HepG2 (cell line): ENCODE data around the gene TRA2B. TPM values are rescaled to one million over a fixed set of nuclear protein-coding genes. Genes with fewer than 3 reads are reported as not detected.

Experiments
- CENPT ChIP-seq: sonication (generic); formaldehyde crosslinking; IDR thresholded peaks from 2 replicates; pipeline ENCODE4 v1.8.0; 2022; ENCODE audit warnings: low read depth, mild to moderate bottlenecking, moderate library complexity, missing genetic modification reagents
- CREM ChIP-seq, 2 experiments: sonication (generic) in 1 of 2; formaldehyde crosslinking in 1 of 2; IDR thresholded peaks; 2 replicates each; pipeline versions ENCODE4 v1.4.0 to v1.6.1; 2016 to 2020; ENCODE audit warnings: antibody characterized with exemption in 1 of 2, mild to moderate bottlenecking in 1 of 2, missing genetic modification reagents in 1 of 2
- FOXC1 ChIP-seq: sonication (generic); formaldehyde crosslinking; IDR thresholded peaks from 2 replicates; pipeline ENCODE4 v1.8.0; 2022; ENCODE audit warnings: mild to moderate bottlenecking, missing genetic modification reagents, borderline replicate concordance
- GTF3A ChIP-seq: sonication (generic); formaldehyde crosslinking; conservative IDR thresholded peaks from 2 replicates; pipeline ENCODE4 v1.4.0; 2020; ENCODE audit warnings: mild to moderate bottlenecking, missing genetic modification reagents
- HHEX ChIP-seq: IDR thresholded peaks from 2 replicates; pipeline ENCODE4 v1.6.1; 2016; ENCODE audit warnings: control low read depth
- HNRNPLL ChIP-seq: fragments of 200-400 bp; formaldehyde crosslinking; IDR thresholded peaks from 2 replicates; pipeline ENCODE4 v1.6.1; 2017; ENCODE audit warnings: mild to moderate bottlenecking, low read depth, low read length; ENCODE audit not compliant: poor library complexity, severe bottlenecking
- NFE2 ChIP-seq: sonication (generic); formaldehyde crosslinking; IDR thresholded peaks from 2 replicates; pipeline ENCODE4 v1.4.0; 2020; ENCODE audit warnings: missing genetic modification reagents
- SRSF1 ChIP-seq: fragments of 200-400 bp; formaldehyde crosslinking; optimal IDR thresholded peaks from 2 replicates; pipeline ENCODE3; 2017; ENCODE audit warnings: mild to moderate bottlenecking, low read depth, low read length, moderate library complexity
- TAF15 ChIP-seq: fragments of 200-400 bp; formaldehyde crosslinking; IDR thresholded peaks from one replicate; pipeline ENCODE4 v1.6.1; 2018; ENCODE audit warnings: mild to moderate bottlenecking, low read depth, low read length; ENCODE audit not compliant: poor library complexity, severe bottlenecking
- TOPORS ChIP-seq: sonication (generic); formaldehyde crosslinking; IDR thresholded peaks from 2 replicates; pipeline ENCODE4 v1.8.0; 2023; ENCODE audit warnings: mild to moderate bottlenecking, missing genetic modification reagents
- ZMAT3 ChIP-seq: sonication (generic); formaldehyde crosslinking; conservative IDR thresholded peaks from 2 replicates; pipeline ENCODE4 v1.7.0; 2021; ENCODE audit warnings: missing genetic modification reagents
- ZNF224 ChIP-seq: sonication (generic); formaldehyde crosslinking; IDR thresholded peaks from 2 replicates; pipeline ENCODE4 v1.5.0; 2020; ENCODE audit warnings: mild to moderate bottlenecking, missing genetic modification reagents
- ZNF678 ChIP-seq: sonication (generic); formaldehyde crosslinking; IDR thresholded peaks from 2 replicates; pipeline ENCODE4 v1.4.0; 2020; ENCODE audit warnings: mild to moderate bottlenecking, missing genetic modification reagents
- ZNF775 ChIP-seq: sonication (generic); formaldehyde crosslinking; IDR thresholded peaks from 2 replicates; pipeline ENCODE4 v1.4.0; 2020; ENCODE audit warnings: missing genetic modification reagents, mild to moderate bottlenecking, moderate library complexity, borderline replicate concordance
- polyA plus RNA-seq, 8 experiments: library from polyadenylated mRNA; depleted of rRNA in 3 of 8; stranded (reverse) in 7 of 8; unstranded in 1 of 8; fragments of >200 nt; fragmentation: Illumina TruSeq in 4 of 8; extraction: Trizol in 4 of 8; gene quantifications; 2 replicates each; pipeline versions ENCODE4 v1.2.1 to v1.2.3, GENCODE V29; 2011 to 2016; ENCODE audit warnings: low read depth in 4 of 8, missing spikeins in 1 of 8, mixed read lengths in 1 of 8; ENCODE audit not compliant: insufficient read depth in 1 of 8
- total RNA-seq, 5 experiments: library from RNA; depleted of rRNA; stranded (reverse); fragments of >200 nt; fragmentation: Illumina TruSeq; extraction: Trizol; gene quantifications; 2 replicates each; pipeline ENCODE4 v1.2.3, GENCODE V29; 2016; ENCODE audit warnings: low read depth in 1 of 5
- TF ChIP-seq, protein P1 (sequence below): sonication (generic); formaldehyde crosslinking; IDR thresholded peaks from 2 replicates; pipeline ENCODE4 v1.5.1; 2020; ENCODE audit warnings: missing genetic modification reagents, mild to moderate bottlenecking, borderline replicate concordance
- TF ChIP-seq, protein P2 (sequence below): sonication (generic); formaldehyde crosslinking; IDR thresholded peaks from 2 replicates; pipeline ENCODE4 v1.4.0; 2020; ENCODE audit warnings: mild to moderate bottlenecking, missing genetic modification reagents
- TF ChIP-seq, protein P3 (sequence below): sonication (generic); formaldehyde crosslinking; IDR thresholded peaks from 2 replicates; pipeline ENCODE4 v1.4.0; 2020; ENCODE audit warnings: missing genetic modification reagents, borderline replicate concordance
- TF ChIP-seq, protein P4 (sequence below): sonication (generic); formaldehyde crosslinking; IDR thresholded peaks from 2 replicates; pipeline ENCODE4 v1.8.0; 2022; ENCODE audit warnings: missing genetic modification reagents, mild to moderate bottlenecking, inconsistent platforms, borderline replicate concordance

The TRA2B gene
- total and polyA plus RNA-seq, 2 of the 13 experiments (the other 11 are each of a cell fraction or from before 2014, with no cell fraction given), result 105 to 241 TPM

DNA sequence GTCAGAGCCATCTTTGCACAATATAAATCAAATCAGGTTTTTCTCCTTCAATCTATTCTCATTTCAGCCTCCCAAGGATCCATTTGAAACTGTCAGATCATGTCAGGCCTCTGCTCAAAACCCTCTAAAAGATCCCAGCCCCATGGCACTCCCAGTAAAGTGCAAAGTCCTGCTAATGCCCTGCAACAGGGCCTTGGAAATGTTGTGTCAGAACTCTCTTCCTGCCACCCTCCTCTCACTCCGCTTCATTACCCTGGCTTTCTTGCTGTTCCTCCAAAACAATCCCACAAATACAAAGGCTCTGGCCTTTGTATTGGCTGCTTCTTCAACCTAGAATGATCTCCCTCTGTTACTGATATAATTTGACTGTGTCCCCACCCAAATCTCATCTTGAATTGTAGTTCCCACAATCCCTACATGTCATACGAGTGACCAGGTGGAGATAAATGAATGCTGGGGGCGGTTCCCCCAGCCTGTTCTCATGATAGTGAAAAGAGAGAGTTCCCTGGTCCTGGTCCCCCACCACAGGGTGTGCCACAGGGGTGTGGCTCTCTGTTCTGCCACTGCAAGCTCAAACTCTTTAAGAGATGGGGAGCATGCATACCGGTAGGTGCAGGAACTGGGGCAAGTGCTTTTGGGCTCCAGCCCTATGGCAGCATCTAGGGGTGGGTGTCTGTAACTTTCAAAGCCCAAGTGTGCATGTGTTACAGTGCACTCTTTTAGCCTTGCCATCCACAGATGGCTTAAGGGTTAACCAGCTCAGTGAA, 22.9 kb upstream of the TRA2B start (continued):
- TF ChIP-seq, protein P1, sequence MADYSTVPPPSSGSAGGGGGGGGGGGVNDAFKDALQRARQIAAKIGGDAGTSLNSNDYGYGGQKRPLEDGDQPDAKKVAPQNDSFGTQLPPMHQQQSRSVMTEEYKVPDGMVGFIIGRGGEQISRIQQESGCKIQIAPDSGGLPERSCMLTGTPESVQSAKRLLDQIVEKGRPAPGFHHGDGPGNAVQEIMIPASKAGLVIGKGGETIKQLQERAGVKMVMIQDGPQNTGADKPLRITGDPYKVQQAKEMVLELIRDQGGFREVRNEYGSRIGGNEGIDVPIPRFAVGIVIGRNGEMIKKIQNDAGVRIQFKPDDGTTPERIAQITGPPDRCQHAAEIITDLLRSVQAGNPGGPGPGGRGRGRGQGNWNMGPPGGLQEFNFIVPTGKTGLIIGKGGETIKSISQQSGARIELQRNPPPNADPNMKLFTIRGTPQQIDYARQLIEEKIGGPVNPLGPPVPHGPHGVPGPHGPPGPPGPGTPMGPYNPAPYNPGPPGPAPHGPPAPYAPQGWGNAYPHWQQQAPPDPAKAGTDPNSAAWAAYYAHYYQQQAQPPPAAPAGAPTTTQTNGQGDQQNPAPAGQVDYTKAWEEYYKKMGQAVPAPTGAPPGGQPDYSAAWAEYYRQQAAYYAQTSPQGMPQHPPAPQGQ (CRISPR knock-in tag), result no peak
- no peak for TF ChIP-seq FOXC1 (CRISPR knock-in tag)
- no peak for TF ChIP-seq HHEX (CRISPR knock-in tag)
- TF ChIP-seq, protein P2, sequence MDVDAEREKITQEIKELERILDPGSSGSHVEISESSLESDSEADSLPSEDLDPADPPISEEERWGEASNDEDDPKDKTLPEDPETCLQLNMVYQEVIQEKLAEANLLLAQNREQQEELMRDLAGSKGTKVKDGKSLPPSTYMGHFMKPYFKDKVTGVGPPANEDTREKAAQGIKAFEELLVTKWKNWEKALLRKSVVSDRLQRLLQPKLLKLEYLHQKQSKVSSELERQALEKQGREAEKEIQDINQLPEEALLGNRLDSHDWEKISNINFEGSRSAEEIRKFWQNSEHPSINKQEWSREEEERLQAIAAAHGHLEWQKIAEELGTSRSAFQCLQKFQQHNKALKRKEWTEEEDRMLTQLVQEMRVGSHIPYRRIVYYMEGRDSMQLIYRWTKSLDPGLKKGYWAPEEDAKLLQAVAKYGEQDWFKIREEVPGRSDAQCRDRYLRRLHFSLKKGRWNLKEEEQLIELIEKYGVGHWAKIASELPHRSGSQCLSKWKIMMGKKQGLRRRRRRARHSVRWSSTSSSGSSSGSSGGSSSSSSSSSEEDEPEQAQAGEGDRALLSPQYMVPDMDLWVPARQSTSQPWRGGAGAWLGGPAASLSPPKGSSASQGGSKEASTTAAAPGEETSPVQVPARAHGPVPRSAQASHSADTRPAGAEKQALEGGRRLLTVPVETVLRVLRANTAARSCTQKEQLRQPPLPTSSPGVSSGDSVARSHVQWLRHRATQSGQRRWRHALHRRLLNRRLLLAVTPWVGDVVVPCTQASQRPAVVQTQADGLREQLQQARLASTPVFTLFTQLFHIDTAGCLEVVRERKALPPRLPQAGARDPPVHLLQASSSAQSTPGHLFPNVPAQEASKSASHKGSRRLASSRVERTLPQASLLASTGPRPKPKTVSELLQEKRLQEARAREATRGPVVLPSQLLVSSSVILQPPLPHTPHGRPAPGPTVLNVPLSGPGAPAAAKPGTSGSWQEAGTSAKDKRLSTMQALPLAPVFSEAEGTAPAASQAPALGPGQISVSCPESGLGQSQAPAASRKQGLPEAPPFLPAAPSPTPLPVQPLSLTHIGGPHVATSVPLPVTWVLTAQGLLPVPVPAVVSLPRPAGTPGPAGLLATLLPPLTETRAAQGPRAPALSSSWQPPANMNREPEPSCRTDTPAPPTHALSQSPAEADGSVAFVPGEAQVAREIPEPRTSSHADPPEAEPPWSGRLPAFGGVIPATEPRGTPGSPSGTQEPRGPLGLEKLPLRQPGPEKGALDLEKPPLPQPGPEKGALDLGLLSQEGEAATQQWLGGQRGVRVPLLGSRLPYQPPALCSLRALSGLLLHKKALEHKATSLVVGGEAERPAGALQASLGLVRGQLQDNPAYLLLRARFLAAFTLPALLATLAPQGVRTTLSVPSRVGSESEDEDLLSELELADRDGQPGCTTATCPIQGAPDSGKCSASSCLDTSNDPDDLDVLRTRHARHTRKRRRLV, result no peak
- TF ChIP-seq TAF15, result no peak
- TF ChIP-seq HNRNPLL, result no peak
- TF ChIP-seq CENPT, result no peak
- TF ChIP-seq ZMAT3 (CRISPR knock-in tag), result peak; percentile 65; the same call in 1 of the 2 replicates
- TF ChIP-seq ZNF775 (CRISPR knock-in tag), result no peak
- no peak for TF ChIP-seq ZNF224
- TF ChIP-seq CREM (IDR thresholded peaks at IDR 0.05), result 0 out of 2 replicates have a peak, but pooled peaks have one; percentile 16
- no peak for TF ChIP-seq CREM (CRISPR knock-in tag; IDR thresholded peaks at IDR 0.05)
- TF ChIP-seq NFE2 (CRISPR knock-in tag), result no peak
- TF ChIP-seq, protein P3, sequence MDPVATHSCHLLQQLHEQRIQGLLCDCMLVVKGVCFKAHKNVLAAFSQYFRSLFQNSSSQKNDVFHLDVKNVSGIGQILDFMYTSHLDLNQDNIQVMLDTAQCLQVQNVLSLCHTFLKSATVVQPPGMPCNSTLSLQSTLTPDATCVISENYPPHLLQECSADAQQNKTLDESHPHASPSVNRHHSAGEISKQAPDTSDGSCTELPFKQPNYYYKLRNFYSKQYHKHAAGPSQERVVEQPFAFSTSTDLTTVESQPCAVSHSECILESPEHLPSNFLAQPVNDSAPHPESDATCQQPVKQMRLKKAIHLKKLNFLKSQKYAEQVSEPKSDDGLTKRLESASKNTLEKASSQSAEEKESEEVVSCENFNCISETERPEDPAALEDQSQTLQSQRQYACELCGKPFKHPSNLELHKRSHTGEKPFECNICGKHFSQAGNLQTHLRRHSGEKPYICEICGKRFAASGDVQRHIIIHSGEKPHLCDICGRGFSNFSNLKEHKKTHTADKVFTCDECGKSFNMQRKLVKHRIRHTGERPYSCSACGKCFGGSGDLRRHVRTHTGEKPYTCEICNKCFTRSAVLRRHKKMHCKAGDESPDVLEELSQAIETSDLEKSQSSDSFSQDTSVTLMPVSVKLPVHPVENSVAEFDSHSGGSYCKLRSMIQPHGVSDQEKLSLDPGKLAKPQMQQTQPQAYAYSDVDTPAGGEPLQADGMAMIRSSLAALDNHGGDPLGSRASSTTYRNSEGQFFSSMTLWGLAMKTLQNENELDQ (CRISPR knock-in tag), result no peak
- TF ChIP-seq ZNF678 (CRISPR knock-in tag), result no peak
- no peak for TF ChIP-seq SRSF1
- TF ChIP-seq, protein P4, sequence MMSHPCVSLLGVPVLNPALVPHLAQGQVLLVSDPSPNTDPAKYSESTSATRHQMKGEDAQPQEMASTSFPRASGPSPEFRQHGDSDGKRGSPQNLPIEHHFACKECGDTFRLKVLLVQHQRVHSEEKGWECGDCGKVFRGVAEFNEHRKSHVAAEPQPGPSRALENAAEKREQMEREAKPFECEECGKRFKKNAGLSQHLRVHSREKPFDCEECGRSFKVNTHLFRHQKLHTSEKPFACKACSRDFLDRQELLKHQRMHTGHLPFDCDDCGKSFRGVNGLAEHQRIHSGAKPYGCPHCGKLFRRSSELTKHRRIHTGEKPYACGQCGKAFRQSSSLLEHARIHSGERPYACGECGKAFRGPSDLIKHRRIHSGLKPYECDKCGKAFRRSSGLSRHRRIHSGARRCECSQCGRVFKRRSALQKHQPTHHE (CRISPR knock-in tag), result no peak
- no peak for TF ChIP-seq TOPORS (CRISPR knock-in tag)
- no peak for TF ChIP-seq GTF3A (CRISPR knock-in tag)
